Natural killer cell (primary cell): ENCODE data around the gene ANXA11. TPM values are rescaled to one million over a fixed set of nuclear protein-coding genes. Genes with fewer than 3 reads are reported as not detected.
"Not testable (repeated sequence)": the region's sequence is repeated elsewhere in the genome, so short reads cannot be mapped to it uniquely, and the experiment has no call there.

Experiments
- ATAC-seq, 3 donors: fragments of 150-1000 bp in 2 of 3; fragments of 200-7000 bp in 1 of 3; cut with Tn5 transposase; 1 replicate in 1 of 3; 2 replicates in 2 of 3; pipeline ENCODE4 v1.10.0; 2021; ENCODE audit warnings: mild to moderate bottlenecking in 2 of 3, moderate library complexity in 2 of 3
- DNase-seq, 2 donors: peaks; one replicate each; pipeline versions ENCODE4 v3.0.0 to v3.0.0-alpha.2; 2013 to 2021; ENCODE audit warnings: mixed read lengths in 1 of 2
- H3K27ac ChIP-seq: one replicate; pipeline ENCODE4 v1.5.1; 2013; ENCODE audit warnings: mild to moderate bottlenecking, low read length
- H3K27me3 ChIP-seq: one replicate; pipeline ENCODE4 v1.6.1; 2013; ENCODE audit warnings: low read length; ENCODE audit not compliant: control insufficient read depth, insufficient read depth
- H3K36me3 ChIP-seq: one replicate; pipeline ENCODE4 v1.6.1; 2013; ENCODE audit warnings: low read length; ENCODE audit not compliant: control insufficient read depth, insufficient read depth
- H3K4me1 ChIP-seq: one replicate; pipeline ENCODE4 v1.6.1; 2013; ENCODE audit warnings: low read length; ENCODE audit not compliant: control insufficient read depth, insufficient read depth
- H3K4me3 ChIP-seq: one replicate; pipeline ENCODE4 v1.5.1; 2013; ENCODE audit warnings: low read length
- H3K9me3 ChIP-seq: one replicate; pipeline ENCODE4 v1.6.1; 2013; ENCODE audit warnings: low read length; ENCODE audit not compliant: control insufficient read depth, insufficient read depth
- H3K27ac Mint-ChIP-seq, 2 donors: one replicate each; pipeline ENCODE4 v1.8.0; 2022; ENCODE audit warnings: mild to moderate bottlenecking in 2 of 2, mixed read lengths in 2 of 2, moderate library complexity in 1 of 2
- H3K27me3 Mint-ChIP-seq, 2 donors: one replicate each; pipeline ENCODE4 v1.8.0; 2022; ENCODE audit warnings: low read depth in 2 of 2, mixed read lengths in 2 of 2
- H3K36me3 Mint-ChIP-seq: one replicate; pipeline ENCODE4 v1.8.0; 2022; ENCODE audit warnings: mixed read lengths
- H3K4me1 Mint-ChIP-seq, 2 donors: one replicate each; pipeline ENCODE4 v1.8.0; 2022; ENCODE audit warnings: mixed read lengths in 2 of 2
- H3K4me3 Mint-ChIP-seq: one replicate; pipeline ENCODE4 v1.8.0; 2022; ENCODE audit warnings: mild to moderate bottlenecking, moderate library complexity, mixed read lengths
- H3K9me3 Mint-ChIP-seq, 2 donors: one replicate each; pipeline ENCODE4 v1.8.0; 2022; ENCODE audit warnings: mixed read lengths in 2 of 2
- WGBS: methylation state at CpG from one replicate; pipeline ENCODE4 v1.1.7; 2013; ENCODE audit warnings: missing lambda C conversion rate; ENCODE audit not compliant: insufficient coverage; 5-methylcytosine and 5-hydroxymethylcytosine counted together
- intact Hi-C: fragments of 100-400 bp; cut with micrococcal nuclease; formaldehyde crosslinking; loops from one replicate; pipeline ENCODE4 v1.14.2; 2022
- total RNA-seq, 4 donors: library from RNA; stranded (reverse); fragments of 120-200 nt in 1 of 4; gene quantifications; one replicate each; pipeline versions ENCODE4 v1.2.3 to v1.2.4, GENCODE V29; 2013 to 2022
- TF ChIP-seq, protein P1 (sequence below): fragments of 200-600 bp; IDR thresholded peaks from one replicate; pipeline ENCODE4 v1.8.0; 2022; ENCODE audit warnings: antibody characterized with exemption

ANXA11 gene
- total RNA-seq, 3 donors from 2014 or later (not counting 1 experiment from before 2014, with no cell fraction given), result 213 to 264 (median 245) TPM

- intact Hi-C loops, result no loop called here
- no peak overlapping the region for H3K4me3 ChIP-seq
- Mint-ChIP-seq H3K4me3 (no peak overlapping the region), H3K36me3 (no peaks in the 10 kb centered on the region), H3K27me3 (peaks cover 5 to 13% of the 10 kb centered on the region in 2 donors), H3K27ac (no peak overlapping the region), H3K4me1 (peaks cover 11 to 19% of the 10 kb centered on the region in 2 donors), H3K9me3 (no peaks in the 10 kb centered on the region)
- H3K4me1 ChIP-seq, result peaks cover 19% of the 10 kb centered on the region
- ATAC-seq (no peak), DNase-seq (no peak)
- no peaks in the 10 kb centered on the region for H3K36me3 ChIP-seq
- 93% methylated on average over 12 of the region's 12 CpGs for WGBS
- TF ChIP-seq, protein P1, sequence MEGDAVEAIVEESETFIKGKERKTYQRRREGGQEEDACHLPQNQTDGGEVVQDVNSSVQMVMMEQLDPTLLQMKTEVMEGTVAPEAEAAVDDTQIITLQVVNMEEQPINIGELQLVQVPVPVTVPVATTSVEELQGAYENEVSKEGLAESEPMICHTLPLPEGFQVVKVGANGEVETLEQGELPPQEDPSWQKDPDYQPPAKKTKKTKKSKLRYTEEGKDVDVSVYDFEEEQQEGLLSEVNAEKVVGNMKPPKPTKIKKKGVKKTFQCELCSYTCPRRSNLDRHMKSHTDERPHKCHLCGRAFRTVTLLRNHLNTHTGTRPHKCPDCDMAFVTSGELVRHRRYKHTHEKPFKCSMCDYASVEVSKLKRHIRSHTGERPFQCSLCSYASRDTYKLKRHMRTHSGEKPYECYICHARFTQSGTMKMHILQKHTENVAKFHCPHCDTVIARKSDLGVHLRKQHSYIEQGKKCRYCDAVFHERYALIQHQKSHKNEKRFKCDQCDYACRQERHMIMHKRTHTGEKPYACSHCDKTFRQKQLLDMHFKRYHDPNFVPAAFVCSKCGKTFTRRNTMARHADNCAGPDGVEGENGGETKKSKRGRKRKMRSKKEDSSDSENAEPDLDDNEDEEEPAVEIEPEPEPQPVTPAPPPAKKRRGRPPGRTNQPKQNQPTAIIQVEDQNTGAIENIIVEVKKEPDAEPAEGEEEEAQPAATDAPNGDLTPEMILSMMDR, result no peak
- no peaks in the 10 kb centered on the region for H3K27me3 ChIP-seq
- H3K27ac ChIP-seq, result no peak overlapping the region
- H3K9me3 ChIP-seq, result no peaks in the 10 kb centered on the region
Observed at GRCh38 chr10:80252296-80252887, 47.1 kb upstream of the ANXA11 start.

DNA sequence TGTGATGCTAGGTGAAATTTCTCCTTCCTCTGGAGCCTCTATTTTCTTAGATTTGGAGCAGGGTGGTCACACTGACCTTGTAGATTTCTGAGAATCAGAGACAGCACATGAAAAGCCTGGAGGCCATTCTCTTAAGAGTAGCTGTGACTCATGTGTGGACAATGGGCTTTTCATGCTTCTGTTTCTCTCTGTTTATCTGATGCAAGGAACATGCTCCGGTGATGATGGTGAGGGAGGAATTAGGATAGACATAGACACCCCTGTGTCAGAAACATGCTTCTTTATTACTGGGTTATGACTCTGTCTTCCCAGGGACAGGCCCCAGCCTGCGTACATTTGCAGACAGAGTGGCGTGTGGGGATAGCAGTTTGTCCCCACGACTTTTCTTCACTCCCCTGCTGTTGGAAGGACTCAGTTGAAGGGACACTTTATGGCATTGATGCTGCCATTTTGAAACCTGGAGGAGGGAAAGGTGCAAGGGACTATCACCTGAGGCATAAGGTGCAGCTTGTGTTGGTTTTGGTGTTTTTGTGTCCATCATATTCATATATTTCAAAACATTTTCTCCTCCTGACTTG lies 46.5 kb upstream of the ANXA11 start:
- not testable (repeated sequence) for H3K27ac ChIP-seq

GRCh38 chr10:80250399-80250798 lies 45.1 kb upstream of the ANXA11 start:
- peaks cover 3 to 13% of the 10 kb centered on the region in 2 donors for H3K27me3 Mint-ChIP-seq
- H3K27me3 ChIP-seq, H3K4me3 Mint-ChIP-seq, H3K9me3 ChIP-seq, H3K27ac ChIP-seq, H3K9me3 Mint-ChIP-seq, H3K36me3 Mint-ChIP-seq, DNase-seq, H3K36me3 ChIP-seq, intact Hi-C loops, H3K27ac Mint-ChIP-seq, H3K4me3 ChIP-seq: not testable (repeated sequence)
- H3K4me1 Mint-ChIP-seq, result peaks cover 11 to 19% of the 10 kb centered on the region in 2 donors
- peaks cover 19% of the 10 kb centered on the region for H3K4me1 ChIP-seq
- ATAC-seq, result peak in 1 of 3 donors; percentile 54
- no CpG with 5 or more reads among the region's 1 CpG for WGBS

More for the DNA sequence above, 46.5 kb upstream of the ANXA11 start:
- H3K27me3 ChIP-seq, H3K4me3 ChIP-seq, H3K9me3 ChIP-seq, ATAC-seq, H3K4me3 Mint-ChIP-seq, DNase-seq, H3K27ac Mint-ChIP-seq, intact Hi-C loops, H3K9me3 Mint-ChIP-seq, H3K36me3 ChIP-seq, H3K36me3 Mint-ChIP-seq: not testable (repeated sequence)
- Mint-ChIP-seq H3K27me3 (peaks cover 3 to 13% of the 10 kb centered on the region in 2 donors), H3K4me1 (peaks cover 11 to 19% of the 10 kb centered on the region in 2 donors)
- H3K4me1 ChIP-seq, result peaks cover 19% of the 10 kb centered on the region
- 92% methylated on average over 3 of the region's 4 CpGs for WGBS

- ATAC-seq, intact Hi-C loops, H3K9me3 ChIP-seq, H3K36me3 ChIP-seq, H3K4me3 ChIP-seq, H3K9me3 Mint-ChIP-seq, H3K4me3 Mint-ChIP-seq, H3K27ac Mint-ChIP-seq, DNase-seq, H3K36me3 Mint-ChIP-seq, H3K27ac ChIP-seq, H3K27me3 ChIP-seq: not testable (repeated sequence)
- Mint-ChIP-seq H3K27me3 (peaks cover 3 to 13% of the 10 kb centered on the region in 2 donors), H3K4me1 (peaks cover 11 to 19% of the 10 kb centered on the region in 2 donors)
- peaks cover 19% of the 10 kb centered on the region for H3K4me1 ChIP-seq
- no CpG with 5 or more reads among the region's 4 CpGs for WGBS
Observed at GRCh38 chr10:80249906-80250305, 44.6 kb upstream of the ANXA11 start.

DNA sequence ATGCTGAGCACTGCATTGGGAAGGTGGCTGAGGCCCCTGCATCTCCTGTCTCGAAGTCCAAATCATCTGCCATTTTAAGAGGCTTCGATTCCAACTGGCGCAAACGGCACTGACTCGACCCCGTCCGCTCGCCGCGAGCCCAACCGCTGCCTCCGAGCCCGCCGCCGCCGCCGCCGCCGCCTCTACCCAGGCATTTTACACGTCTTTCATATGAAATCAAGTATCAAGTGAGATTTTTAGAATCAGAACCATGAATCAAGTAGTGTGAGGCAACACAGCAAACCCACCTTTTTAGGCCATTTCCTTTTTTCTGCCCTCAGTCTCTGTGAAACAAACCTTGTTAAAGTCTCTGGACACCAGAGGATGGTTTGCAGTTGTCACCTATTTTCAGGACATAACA lies 42.3 kb upstream of the ANXA11 start:
- H3K27me3 ChIP-seq, H3K4me3 ChIP-seq, H3K36me3 Mint-ChIP-seq, H3K9me3 ChIP-seq, H3K9me3 Mint-ChIP-seq, H3K4me3 Mint-ChIP-seq, ATAC-seq, DNase-seq, H3K4me1 Mint-ChIP-seq, H3K27ac ChIP-seq, intact Hi-C loops, H3K36me3 ChIP-seq, H3K4me1 ChIP-seq, H3K27ac Mint-ChIP-seq: not testable (repeated sequence)
- no CpG with 5 or more reads among the region's 20 CpGs for WGBS
- H3K27me3 Mint-ChIP-seq, result peaks cover 10 to 11% of the 10 kb centered on the region in 2 donors

GRCh38 chr10:80244371-80244770 lies 39.0 kb upstream of the ANXA11 start:
- ATAC-seq, H3K9me3 ChIP-seq, H3K9me3 Mint-ChIP-seq, H3K27ac ChIP-seq, intact Hi-C loops, H3K27me3 ChIP-seq, H3K4me3 Mint-ChIP-seq, H3K36me3 ChIP-seq, H3K4me1 ChIP-seq, DNase-seq, H3K36me3 Mint-ChIP-seq, H3K27ac Mint-ChIP-seq, H3K4me1 Mint-ChIP-seq, H3K4me3 ChIP-seq: not testable (repeated sequence)
- no CpG with 5 or more reads among the region's 3 CpGs for WGBS
- H3K27me3 Mint-ChIP-seq, result peaks cover 7 to 11% of the 10 kb centered on the region in 2 donors

DNA sequence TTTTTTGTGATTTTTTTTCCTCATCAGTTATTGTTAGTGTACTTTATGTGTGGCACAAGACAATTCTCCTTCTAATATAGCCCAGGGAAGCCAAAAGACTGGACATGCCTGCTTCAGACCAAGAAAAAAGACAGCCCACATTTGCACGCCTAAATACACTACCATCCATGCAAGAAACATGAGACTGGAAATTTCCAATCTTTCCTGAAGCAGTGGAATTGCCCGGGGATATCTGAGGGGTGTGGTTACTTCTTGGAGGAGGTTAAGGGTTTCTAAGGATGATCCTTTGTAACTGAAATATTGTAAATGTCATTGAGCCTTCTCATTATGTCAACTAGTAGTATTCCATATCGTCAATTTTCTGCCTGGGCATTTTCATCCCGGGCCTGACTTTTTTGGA lies 37.0 kb upstream of the ANXA11 start:
- H3K9me3 ChIP-seq, intact Hi-C loops, H3K4me3 ChIP-seq, H3K27ac ChIP-seq, H3K4me1 ChIP-seq, DNase-seq, H3K27me3 ChIP-seq, H3K36me3 Mint-ChIP-seq, H3K9me3 Mint-ChIP-seq, H3K4me3 Mint-ChIP-seq, H3K4me1 Mint-ChIP-seq, H3K36me3 ChIP-seq, ATAC-seq, H3K27ac Mint-ChIP-seq: not testable (repeated sequence)
- no CpG with 5 or more reads among the region's 4 CpGs for WGBS
- H3K27me3 Mint-ChIP-seq, result peaks cover 7 to 11% of the 10 kb centered on the region in 2 donors
